HG03039 (cell line): Measurements from ENCODE around the gene YWHAG.
"Not testable (repeated sequence)": the region's sequence is repeated elsewhere in the genome, so short reads cannot be mapped to it uniquely, and the experiment has no call there.

Source experiments
- ATAC-seq: cut with Tn5 transposase; IDR thresholded peaks from one replicate; pipeline ENCODE4 v1.9.1; 2021; ENCODE audit warnings: mild to moderate bottlenecking, moderate library complexity; ENCODE audit not compliant: unreplicated experiment

YWHAG gene

GRCh38 chr7:76351372-76351771 lies 7.4 kb downstream of the YWHAG start:
- no peak for ATAC-seq

GRCh38 chr7:76349313-76349885 lies 9.4 kb downstream of the YWHAG start:
- ATAC-seq, result no peak

GRCh38 chr7:76347710-76348109 lies 11.1 kb downstream of the YWHAG start:
- ATAC-seq, result no peak

GRCh38 chr7:76346778-76347177 lies 12.0 kb downstream of the YWHAG start:
- ATAC-seq, result no peak

GRCh38 chr7:76346097-76346496 lies 12.7 kb downstream of the YWHAG start:
- ATAC-seq, result no peak

GRCh38 chr7:76343931-76344321 lies 14.9 kb downstream of the YWHAG start:
- ATAC-seq, result no peak

- ATAC-seq, result no peak
Observed at GRCh38 chr7:76343294-76343930, 15.4 kb downstream of the YWHAG start.

GRCh38 chr7:76342222-76342621 lies 16.6 kb downstream of the YWHAG start:
- ATAC-seq, result no peak

GRCh38 chr7:76340617-76341131 lies 18.1 kb downstream of the YWHAG start:
- no peak for ATAC-seq

GRCh38 chr7:76338298-76339084 lies 20.3 kb downstream of the YWHAG start:
- no peak for ATAC-seq

GRCh38 chr7:76337147-76337546 lies 21.6 kb downstream of the YWHAG start:
- no peak for ATAC-seq

GRCh38 chr7:76336094-76336493 lies 22.7 kb downstream of the YWHAG start:
- no peak for ATAC-seq

GRCh38 chr7:76335417-76335816 lies 23.4 kb downstream of the YWHAG start:
- ATAC-seq, result not testable (repeated sequence)

GRCh38 chr7:76334320-76334967 lies 24.3 kb downstream of the YWHAG start:
- ATAC-seq, result no peak

- no peak for ATAC-seq
Observed at GRCh38 chr7:76333511-76334101, 25.2 kb downstream of the YWHAG start.

- ATAC-seq, result no peak
Observed at GRCh38 chr7:76332078-76332477, 26.7 kb downstream of the YWHAG start.

GRCh38 chr7:76330673-76331072 lies 28.1 kb downstream of the YWHAG start:
- no peak for ATAC-seq

- no peak for ATAC-seq
Observed at GRCh38 chr7:76330261-76330660, 28.5 kb downstream of the YWHAG start.

- no peak for ATAC-seq
Observed at GRCh38 chr7:76329479-76329878, 29.3 kb downstream of the YWHAG start.

- no peak for ATAC-seq
Observed at GRCh38 chr7:76328389-76328788, 30.4 kb downstream of the YWHAG start.

- no peak for ATAC-seq
Observed at GRCh38 chr7:76327610-76328009, 31.2 kb downstream of the YWHAG start.
